Natural killer cell (primary cell): Measurements from ENCODE around the gene SLC2A6. TPM values are rescaled to one million over a fixed set of nuclear protein-coding genes. Genes with fewer than 3 reads are reported as not detected.

ENCODE experiments used
- ATAC-seq, 3 donors: fragments of 150-1000 bp in 2 of 3; fragments of 200-7000 bp in 1 of 3; cut with Tn5 transposase; 1 replicate in 1 of 3; 2 replicates in 2 of 3; pipeline ENCODE4 v1.10.0; 2021; ENCODE audit warnings: mild to moderate bottlenecking in 2 of 3, moderate library complexity in 2 of 3
- DNase-seq, 2 donors: peaks; one replicate each; pipeline versions ENCODE4 v3.0.0 to v3.0.0-alpha.2; 2013 to 2021; ENCODE audit warnings: mixed read lengths in 1 of 2
- H3K27ac ChIP-seq: one replicate; pipeline ENCODE4 v1.5.1; 2013; ENCODE audit warnings: mild to moderate bottlenecking, low read length
- H3K27me3 ChIP-seq: one replicate; pipeline ENCODE4 v1.6.1; 2013; ENCODE audit warnings: low read length; ENCODE audit not compliant: control insufficient read depth, insufficient read depth
- H3K36me3 ChIP-seq: one replicate; pipeline ENCODE4 v1.6.1; 2013; ENCODE audit warnings: low read length; ENCODE audit not compliant: control insufficient read depth, insufficient read depth
- H3K4me1 ChIP-seq: one replicate; pipeline ENCODE4 v1.6.1; 2013; ENCODE audit warnings: low read length; ENCODE audit not compliant: control insufficient read depth, insufficient read depth
- H3K4me3 ChIP-seq: one replicate; pipeline ENCODE4 v1.5.1; 2013; ENCODE audit warnings: low read length
- H3K9me3 ChIP-seq: one replicate; pipeline ENCODE4 v1.6.1; 2013; ENCODE audit warnings: low read length; ENCODE audit not compliant: control insufficient read depth, insufficient read depth
- H3K27ac Mint-ChIP-seq, 2 donors: one replicate each; pipeline ENCODE4 v1.8.0; 2022; ENCODE audit warnings: mild to moderate bottlenecking in 2 of 2, mixed read lengths in 2 of 2, moderate library complexity in 1 of 2
- H3K27me3 Mint-ChIP-seq, 2 donors: one replicate each; pipeline ENCODE4 v1.8.0; 2022; ENCODE audit warnings: low read depth in 2 of 2, mixed read lengths in 2 of 2
- H3K36me3 Mint-ChIP-seq: one replicate; pipeline ENCODE4 v1.8.0; 2022; ENCODE audit warnings: mixed read lengths
- H3K4me1 Mint-ChIP-seq, 2 donors: one replicate each; pipeline ENCODE4 v1.8.0; 2022; ENCODE audit warnings: mixed read lengths in 2 of 2
- H3K4me3 Mint-ChIP-seq: one replicate; pipeline ENCODE4 v1.8.0; 2022; ENCODE audit warnings: mild to moderate bottlenecking, moderate library complexity, mixed read lengths
- H3K9me3 Mint-ChIP-seq, 2 donors: one replicate each; pipeline ENCODE4 v1.8.0; 2022; ENCODE audit warnings: mixed read lengths in 2 of 2
- CTCF ChIP-seq: fragments of 200-600 bp; IDR thresholded peaks from one replicate; pipeline ENCODE4 v1.8.0; 2022; ENCODE audit warnings: antibody characterized with exemption
- WGBS: methylation state at CpG from one replicate; pipeline ENCODE4 v1.1.7; 2013; ENCODE audit warnings: missing lambda C conversion rate; ENCODE audit not compliant: insufficient coverage; 5-methylcytosine and 5-hydroxymethylcytosine counted together
- intact Hi-C: fragments of 100-400 bp; cut with micrococcal nuclease; formaldehyde crosslinking; loops from one replicate; pipeline ENCODE4 v1.14.2; 2022
- total RNA-seq, 4 donors: library from RNA; stranded (reverse); fragments of 120-200 nt in 1 of 4; gene quantifications; one replicate each; pipeline versions ENCODE4 v1.2.3 to v1.2.4, GENCODE V29; 2013 to 2022

SLC2A6 gene
- total RNA-seq, 3 donors from 2014 or later (not counting 1 experiment from before 2014, with no cell fraction given), result 5.0 to 20.1 (median 18.5) TPM

- TF ChIP-seq CTCF, result no peak
- Mint-ChIP-seq H3K36me3 (no peaks in the 10 kb centered on the region), H3K4me1 (peaks cover 0 to 6% of the 10 kb centered on the region in 2 donors), H3K9me3 (no peaks in the 10 kb centered on the region), H3K27me3 (peaks cover 8 to 22% of the 10 kb centered on the region in 2 donors), H3K27ac (no peak overlapping the region), H3K4me3 (peak overlapping the region; percentile 55)
- no peaks in the 10 kb centered on the region for H3K36me3 ChIP-seq
- DNase-seq, result no peak
- WGBS, result 2% methylated on average over 57 of the region's 57 CpGs
- no peaks in the 10 kb centered on the region for H3K9me3 ChIP-seq
- intact Hi-C loops, result no loop called here
- H3K27me3 ChIP-seq, result peaks cover 8% of the 10 kb centered on the region
- ATAC-seq, result peak in 2 of 3 donors; percentile 40 to 67
- H3K4me3 ChIP-seq, result no peak overlapping the region
- no peak overlapping the region for H3K27ac ChIP-seq
- H3K4me1 ChIP-seq, result peaks cover 6% of the 10 kb centered on the region
Observed at GRCh38 chr9:133428617-133429101, 50.2 kb downstream of the SLC2A6 start.

- H3K36me3 Mint-ChIP-seq, result no peaks in the 10 kb centered on the region
- Histone ChIP-seq H3K27ac (no peak overlapping the region), H3K9me3 (no peaks in the 10 kb centered on the region), H3K4me1 (peaks cover 6% of the 10 kb centered on the region), H3K36me3 (no peaks in the 10 kb centered on the region), H3K27me3 (peaks cover 8% of the 10 kb centered on the region), H3K4me3 (no peak overlapping the region)
- no peaks in the 10 kb centered on the region for H3K9me3 Mint-ChIP-seq
- intact Hi-C loops, result no loop called here
- peaks cover 8 to 22% of the 10 kb centered on the region in 2 donors for H3K27me3 Mint-ChIP-seq
- H3K4me1 Mint-ChIP-seq, result peaks cover 0 to 6% of the 10 kb centered on the region in 2 donors
- H3K27ac Mint-ChIP-seq, result no peak overlapping the region
- DNase-seq, result no peak
- peak overlapping the region; percentile 65 for H3K4me3 Mint-ChIP-seq
- no peak for TF ChIP-seq CTCF
- no peak for ATAC-seq
- WGBS, result 65% methylated on average over 10 of the region's 10 CpGs
Observed at GRCh38 chr9:133427658-133428348, 51.1 kb downstream of the SLC2A6 start.

- H3K27ac ChIP-seq, result no peak overlapping the region
- ATAC-seq (no peak), DNase-seq (no peak)
- Mint-ChIP-seq H3K9me3 (no peaks in the 10 kb centered on the region), H3K36me3 (no peaks in the 10 kb centered on the region), H3K4me1 (peaks cover 0 to 6% of the 10 kb centered on the region in 2 donors), H3K4me3 (no peak overlapping the region), H3K27me3 (peaks cover 8 to 22% of the 10 kb centered on the region in 2 donors), H3K27ac (no peak overlapping the region)
- TF ChIP-seq CTCF, result no peak
- intact Hi-C loops, result no loop called here
- WGBS, result 92% methylated on average over 11 of the region's 11 CpGs
- H3K36me3 ChIP-seq, result no peaks in the 10 kb centered on the region
- H3K4me1 ChIP-seq, result peaks cover 13% of the 10 kb centered on the region
- no peaks in the 10 kb centered on the region for H3K9me3 ChIP-seq
- peaks cover 8% of the 10 kb centered on the region for H3K27me3 ChIP-seq
- H3K4me3 ChIP-seq, result no peak overlapping the region
Observed at GRCh38 chr9:133426011-133426410, 52.9 kb downstream of the SLC2A6 start.
